Brain microvascular endothelial cell (primary cell): ENCODE results near the gene GFOD2.

Experiments
- DNase-seq: peaks from one replicate; pipeline ENCODE4 v3.0.0-alpha.2; 2020
- H3K27ac ChIP-seq: fragments of 250-450 bp; sonication (Bioruptor Pico); 2 replicates; pipeline ENCODE4 v1.5.1; 2020; ENCODE audit warnings: mild to moderate bottlenecking, moderate library complexity
- H3K27me3 ChIP-seq: fragments of 250-450 bp; sonication (Bioruptor Pico); replicated peaks from 2 replicates; pipeline ENCODE4 v1.5.1; 2020; ENCODE audit warnings: mild to moderate bottlenecking
- H3K36me3 ChIP-seq: fragments of 250-450 bp; sonication (Bioruptor Pico); replicated peaks from 2 replicates; pipeline ENCODE4 v1.5.1; 2020; ENCODE audit warnings: mild to moderate bottlenecking
- H3K4me3 ChIP-seq: 2 replicates; pipeline ENCODE4 v1.5.1; 2011; ENCODE audit warnings: low read depth, mild to moderate bottlenecking, control low read depth, low read length, moderate library complexity
- in situ Hi-C: cut with HindIII; loops from 2 replicates; pipeline ENCODE4 v1.10.0; 2017; ENCODE audit warnings: low sequenced_read_pairs, low pct_ligation_motif_present
- TF ChIP-seq, protein P1 (sequence below): IDR thresholded peaks from 2 replicates; pipeline ENCODE4 v1.5.1; 2011; ENCODE audit warnings: low read depth, mild to moderate bottlenecking, moderate library complexity, low read length, control low read depth, inconsistent platforms; ENCODE audit errors: missing control alignments

Gene GFOD2

DNA sequence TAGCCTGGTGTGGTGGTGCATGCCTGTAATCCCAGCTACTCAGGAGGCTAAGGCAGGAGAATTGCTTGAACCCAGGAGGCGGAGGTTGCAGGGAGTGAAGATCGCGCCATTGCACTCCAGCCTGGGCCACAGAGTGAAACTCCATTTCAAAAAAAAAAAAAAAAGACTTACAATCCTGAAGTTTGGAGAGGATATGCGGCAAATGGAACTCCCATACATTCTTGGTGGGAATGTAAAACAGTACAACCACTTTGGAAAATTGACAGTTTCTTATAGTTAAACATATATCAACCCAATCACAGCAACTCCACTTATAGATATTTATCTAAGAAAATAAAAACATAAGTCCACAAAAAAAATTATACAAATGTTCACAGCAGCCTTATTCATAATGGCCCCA, 11.9 kb downstream of the GFOD2 start:
- in situ Hi-C loops = loop anchor here (25.0 kb wide), 1 partner anchor 205 kb away; no protein-coding TSS in a partner anchor

DNA sequence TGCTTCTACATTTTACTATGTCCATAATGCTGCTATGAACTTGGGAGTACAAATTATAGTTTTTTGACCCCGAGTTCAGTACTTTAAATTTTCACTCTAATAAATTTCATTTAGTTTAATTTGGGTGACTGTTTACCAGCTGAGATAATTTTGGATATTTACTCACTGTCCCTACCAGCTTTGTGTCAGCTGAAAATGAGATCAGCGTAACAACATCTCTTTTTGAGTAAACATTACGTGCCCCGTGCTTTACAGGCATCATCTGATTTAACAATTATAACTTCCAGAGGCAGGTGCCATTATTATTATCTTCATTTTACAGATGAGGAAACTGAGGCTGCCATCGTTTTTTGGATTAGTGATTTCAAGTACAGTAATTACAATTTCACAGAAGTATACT, 15.0 kb downstream of the GFOD2 start:
- Histone ChIP-seq H3K27ac (no peak overlapping the region), H3K4me3 (no peak overlapping the region), H3K36me3 (no peaks in the 10 kb centered on the region), H3K27me3 (no peaks in the 10 kb centered on the region)
- TF ChIP-seq, protein P1, sequence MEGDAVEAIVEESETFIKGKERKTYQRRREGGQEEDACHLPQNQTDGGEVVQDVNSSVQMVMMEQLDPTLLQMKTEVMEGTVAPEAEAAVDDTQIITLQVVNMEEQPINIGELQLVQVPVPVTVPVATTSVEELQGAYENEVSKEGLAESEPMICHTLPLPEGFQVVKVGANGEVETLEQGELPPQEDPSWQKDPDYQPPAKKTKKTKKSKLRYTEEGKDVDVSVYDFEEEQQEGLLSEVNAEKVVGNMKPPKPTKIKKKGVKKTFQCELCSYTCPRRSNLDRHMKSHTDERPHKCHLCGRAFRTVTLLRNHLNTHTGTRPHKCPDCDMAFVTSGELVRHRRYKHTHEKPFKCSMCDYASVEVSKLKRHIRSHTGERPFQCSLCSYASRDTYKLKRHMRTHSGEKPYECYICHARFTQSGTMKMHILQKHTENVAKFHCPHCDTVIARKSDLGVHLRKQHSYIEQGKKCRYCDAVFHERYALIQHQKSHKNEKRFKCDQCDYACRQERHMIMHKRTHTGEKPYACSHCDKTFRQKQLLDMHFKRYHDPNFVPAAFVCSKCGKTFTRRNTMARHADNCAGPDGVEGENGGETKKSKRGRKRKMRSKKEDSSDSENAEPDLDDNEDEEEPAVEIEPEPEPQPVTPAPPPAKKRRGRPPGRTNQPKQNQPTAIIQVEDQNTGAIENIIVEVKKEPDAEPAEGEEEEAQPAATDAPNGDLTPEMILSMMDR = no peak
- DNase-seq = no peak
- in situ Hi-C loops = loop anchor here (25.0 kb wide), 1 partner anchor 208 kb away; no protein-coding TSS in a partner anchor

More for the DNA sequence above, 11.9 kb downstream of the GFOD2 start:
- TF ChIP-seq, protein P1 = no peak
- no peak for DNase-seq
- Histone ChIP-seq H3K4me3 (no peak overlapping the region), H3K27ac (no peak overlapping the region), H3K27me3 (no peaks in the 10 kb centered on the region), H3K36me3 (no peaks in the 10 kb centered on the region)

DNA sequence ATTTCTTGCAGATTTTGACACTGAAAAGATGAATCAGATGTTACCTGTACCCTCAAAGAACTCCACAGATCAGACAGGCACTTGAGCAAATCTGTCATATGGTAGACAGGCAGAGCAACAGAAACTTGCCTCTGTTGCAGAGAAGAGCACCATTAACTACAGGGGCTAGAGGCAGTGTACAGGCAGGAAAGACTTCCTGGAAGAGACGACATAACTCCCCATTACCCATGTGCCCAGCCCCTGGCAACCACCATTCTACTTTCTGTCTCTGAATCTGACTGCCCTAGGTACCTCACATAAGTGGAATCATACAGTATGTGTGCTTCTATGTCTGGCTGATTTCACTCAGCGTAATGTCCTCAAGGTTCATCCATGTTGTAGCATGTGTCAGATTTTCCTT, 15.5 kb downstream of the GFOD2 start:
- TF ChIP-seq, protein P1 = no peak
- no peak overlapping the region for H3K27ac ChIP-seq
- no peak overlapping the region for H3K4me3 ChIP-seq
- no peaks in the 10 kb centered on the region for H3K27me3 ChIP-seq
- no peak for DNase-seq
- in situ Hi-C loops = loop anchor here (25.0 kb wide), 1 partner anchor 209 kb away; no protein-coding TSS in a partner anchor
- no peaks in the 10 kb centered on the region for H3K36me3 ChIP-seq

DNA sequence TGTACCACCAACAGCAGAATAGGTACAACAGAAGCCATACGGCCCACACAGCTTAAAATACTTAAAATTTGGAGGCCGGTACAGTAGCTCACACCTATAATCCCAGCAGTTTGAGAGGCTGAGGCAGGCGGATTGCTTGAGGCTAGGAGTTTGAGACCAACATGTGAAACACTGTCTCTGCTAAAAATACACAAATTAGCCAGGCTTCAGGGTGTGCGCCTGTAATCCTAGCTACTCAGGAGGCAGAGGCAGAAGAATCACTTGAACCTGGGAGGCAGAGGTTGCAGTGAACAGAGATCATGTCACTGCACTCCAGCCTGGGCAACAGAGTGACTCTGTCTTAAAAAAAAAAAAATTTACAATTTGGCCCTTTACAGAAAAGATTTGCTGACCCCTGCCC, 17.0 kb downstream of the GFOD2 start:
- in situ Hi-C loops = loop anchor here (25.0 kb wide), 1 partner anchor 210 kb away; no protein-coding TSS in a partner anchor
- TF ChIP-seq, protein P1 = no peak
- Histone ChIP-seq H3K27me3 (no peaks in the 10 kb centered on the region), H3K4me3 (no peak overlapping the region), H3K27ac (no peak overlapping the region), H3K36me3 (no peaks in the 10 kb centered on the region)
- DNase-seq = no peak

DNA sequence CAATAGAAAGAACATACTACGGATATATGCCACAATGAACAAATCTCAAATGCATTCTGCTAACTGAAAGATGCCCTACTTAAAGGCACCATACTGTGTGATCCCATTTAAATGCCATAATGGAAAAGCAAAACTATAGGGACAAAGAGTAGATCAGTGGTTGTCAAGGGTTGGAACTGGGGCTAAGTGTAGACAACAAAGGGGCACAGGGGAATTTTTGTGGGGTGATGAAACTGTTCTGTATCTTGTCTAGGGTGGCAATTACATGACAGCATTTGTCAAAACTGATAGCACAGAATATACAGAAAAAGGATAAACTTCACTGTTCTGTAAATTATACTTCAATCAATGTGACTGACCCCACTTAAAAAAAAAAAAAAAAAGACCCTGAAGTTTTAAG, 17.7 kb downstream of the GFOD2 start:
- in situ Hi-C loops = loop anchor here (25.0 kb wide), 1 partner anchor 211 kb away; no protein-coding TSS in a partner anchor
- H3K27ac ChIP-seq = no peak overlapping the region
- H3K27me3 ChIP-seq = no peaks in the 10 kb centered on the region
- no peak overlapping the region for H3K4me3 ChIP-seq
- DNase-seq = no peak
- H3K36me3 ChIP-seq = no peaks in the 10 kb centered on the region
- TF ChIP-seq, protein P1 = no peak

DNA sequence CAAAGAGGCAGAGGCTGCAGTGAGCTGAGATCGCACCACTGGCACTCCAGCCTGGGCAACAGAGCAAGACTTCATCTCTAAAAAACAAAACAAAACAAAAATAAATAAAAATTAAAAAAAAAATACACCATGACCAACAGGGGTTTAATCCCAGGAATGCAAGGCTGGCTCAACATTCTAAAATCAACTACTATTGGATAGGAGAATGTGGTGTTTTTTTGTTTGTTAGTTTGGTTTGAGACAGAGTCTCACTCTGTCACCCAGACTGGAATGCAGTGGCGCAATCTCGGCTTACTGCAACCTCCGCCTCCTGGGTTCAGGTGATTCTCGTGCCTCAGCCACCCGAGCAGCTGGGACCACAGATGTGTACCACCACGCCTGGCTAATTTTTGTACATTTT, 19.9 kb downstream of the GFOD2 start:
- in situ Hi-C loops = no loop called here
- no peaks in the 10 kb centered on the region for H3K27me3 ChIP-seq
- no peaks in the 10 kb centered on the region for H3K36me3 ChIP-seq
- DNase-seq = no peak
- TF ChIP-seq, protein P1 = no peak
- H3K27ac ChIP-seq = no peak overlapping the region
- H3K4me3 ChIP-seq = no peak overlapping the region
